Measurements from ENCODE around the gene RPS19.
A peak's percentile ranks its signal among the peaks of the same experiment; 100 is the strongest.

The RPS19 gene

GRCh38 chr19:41862445-41862986 is 2.5 kb downstream of the RPS19 start:
- no peak for DNase-seq (ENCODE audit: extremely low read depth, low read depth)
- no peak for TF ChIP-seq CTCF (IDR thresholded peaks at IDR 0.05; ENCODE audit: low read depth, low read length, missing control alignments)
- peak overlapping the region; percentile 100 for H3K4me3 ChIP-seq (replicated peaks; ENCODE audit: low read depth, low read length)

GRCh38 chr19:41863209-41863931 is 3.3 kb downstream of the RPS19 start:
- TF ChIP-seq CTCF (IDR thresholded peaks at IDR 0.05; ENCODE audit: low read depth, low read length, missing control alignments), result no peak
- peak overlapping the region; percentile 100 for H3K4me3 ChIP-seq (replicated peaks; ENCODE audit: low read depth, low read length)
- DNase-seq (ENCODE audit: extremely low read depth, low read depth), result no peak

- TF ChIP-seq CTCF (IDR thresholded peaks at IDR 0.05; ENCODE audit: low read depth, low read length, missing control alignments), result no peak
- H3K4me3 ChIP-seq (replicated peaks; ENCODE audit: low read depth, low read length), result peak overlapping the region; percentile 100
- DNase-seq (ENCODE audit: extremely low read depth, low read depth), result no peak
Observed at GRCh38 chr19:41864374-41864773, 4.3 kb downstream of the RPS19 start.

- DNase-seq (ENCODE audit: extremely low read depth, low read depth), result no peak
- H3K4me3 ChIP-seq (replicated peaks; ENCODE audit: low read depth, low read length), result no peak overlapping the region
- TF ChIP-seq CTCF (IDR thresholded peaks at IDR 0.05; ENCODE audit: low read depth, low read length, missing control alignments), result no peak
Observed at GRCh38 chr19:41866284-41866683, 6.2 kb downstream of the RPS19 start.

- TF ChIP-seq CTCF (IDR thresholded peaks at IDR 0.05; ENCODE audit: low read depth, low read length, missing control alignments), result no peak
- no peak for DNase-seq (ENCODE audit: extremely low read depth, low read depth)
- no peak overlapping the region for H3K4me3 ChIP-seq (replicated peaks; ENCODE audit: low read depth, low read length)
Observed at GRCh38 chr19:41868120-41868988, 8.3 kb downstream of the RPS19 start.

GRCh38 chr19:41868989-41869300 is 8.9 kb downstream of the RPS19 start:
- H3K4me3 ChIP-seq (replicated peaks; ENCODE audit: low read depth, low read length), result no peak overlapping the region
- no peak for TF ChIP-seq CTCF (IDR thresholded peaks at IDR 0.05; ENCODE audit: low read depth, low read length, missing control alignments)
- no peak for DNase-seq (ENCODE audit: extremely low read depth, low read depth)
